ENCODE measurements around the gene DEDD. TPM values are rescaled to one million over a fixed set of nuclear protein-coding genes. Genes with fewer than 3 reads are reported as not detected.

DEDD gene
- total and polyA plus RNA-seq, 2 of the 13 experiments (the other 11 are each of a cell fraction or from before 2014, with no cell fraction given), result 12.6 to 27.8 TPM

DNA sequence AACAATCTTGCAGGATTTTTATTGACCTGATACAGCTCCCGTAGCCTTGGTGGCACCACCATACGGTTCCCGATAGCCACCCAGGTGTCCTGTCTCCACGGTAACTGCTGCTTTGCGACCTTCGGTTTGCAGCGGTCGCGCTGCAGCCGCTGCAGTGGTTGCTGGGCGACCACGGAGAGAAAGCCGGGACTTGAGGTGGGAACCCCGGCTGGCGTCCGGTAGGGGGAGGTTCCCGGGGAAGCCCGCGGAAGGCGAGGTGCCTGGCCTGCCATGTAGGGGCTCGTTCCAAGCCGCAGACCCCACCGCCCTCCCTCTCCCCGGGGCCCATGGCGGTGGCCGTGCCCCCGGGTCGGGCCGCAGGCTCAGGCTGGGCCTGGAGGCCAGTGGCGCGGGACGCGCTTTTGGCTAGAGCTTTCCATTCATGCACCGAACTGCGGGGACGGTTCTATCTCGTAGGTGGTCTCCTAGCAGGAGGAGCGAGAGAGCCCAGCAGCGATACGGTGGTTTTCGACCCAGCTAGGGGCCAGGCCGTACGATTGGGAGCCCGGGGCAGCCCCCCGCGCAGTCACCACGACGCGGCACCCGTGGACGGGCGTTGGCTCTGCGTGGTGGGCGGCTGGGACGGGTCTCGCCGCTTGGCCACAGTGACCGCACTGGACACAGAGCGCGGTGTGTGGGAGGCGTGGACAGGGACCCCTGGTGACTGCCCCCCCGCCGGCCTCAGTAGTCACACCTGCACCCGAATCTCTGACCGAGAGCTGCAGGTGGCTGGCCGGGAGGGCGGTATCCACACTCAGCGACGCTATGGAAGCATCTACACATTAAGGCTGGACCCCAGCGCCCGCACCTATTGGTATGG, 34.0 kb downstream of the DEDD start, which contains the start of gene KLHDC9 (continued):
- TF ChIP-seq FIP1L1 (IDR thresholded peaks at IDR 0.05; ENCODE audit: borderline replicate concordance, insufficient read depth, low read depth, low read length), result no peak
- no peak for TF ChIP-seq SRSF4 (IDR thresholded peaks at IDR 0.05; ENCODE audit: low read depth, low read length, poor library complexity, severe bottlenecking)
- no peak for TF ChIP-seq MTF2 (CRISPR knock-in tag; IDR thresholded peaks at IDR 0.05; ENCODE audit: borderline replicate concordance)
- no peak for TF ChIP-seq AKAP8 (CRISPR knock-in tag; IDR thresholded peaks at IDR 0.05)
- TF ChIP-seq NAIF1 (CRISPR knock-in tag; IDR thresholded peaks at IDR 0.05; ENCODE audit: borderline replicate concordance), result no peak
- TF ChIP-seq, protein P1, sequence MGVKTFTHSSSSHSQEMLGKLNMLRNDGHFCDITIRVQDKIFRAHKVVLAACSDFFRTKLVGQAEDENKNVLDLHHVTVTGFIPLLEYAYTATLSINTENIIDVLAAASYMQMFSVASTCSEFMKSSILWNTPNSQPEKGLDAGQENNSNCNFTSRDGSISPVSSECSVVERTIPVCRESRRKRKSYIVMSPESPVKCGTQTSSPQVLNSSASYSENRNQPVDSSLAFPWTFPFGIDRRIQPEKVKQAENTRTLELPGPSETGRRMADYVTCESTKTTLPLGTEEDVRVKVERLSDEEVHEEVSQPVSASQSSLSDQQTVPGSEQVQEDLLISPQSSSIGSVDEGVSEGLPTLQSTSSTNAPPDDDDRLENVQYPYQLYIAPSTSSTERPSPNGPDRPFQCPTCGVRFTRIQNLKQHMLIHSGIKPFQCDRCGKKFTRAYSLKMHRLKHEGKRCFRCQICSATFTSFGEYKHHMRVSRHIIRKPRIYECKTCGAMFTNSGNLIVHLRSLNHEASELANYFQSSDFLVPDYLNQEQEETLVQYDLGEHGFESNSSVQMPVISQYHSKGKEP (CRISPR knock-in tag; IDR thresholded peaks at IDR 0.05), result no peak
- TF ChIP-seq SNAPC2 (CRISPR knock-in tag; IDR thresholded peaks at IDR 0.05), result no peak
- TF ChIP-seq SRSF9 (IDR thresholded peaks at IDR 0.05; ENCODE audit: borderline replicate concordance, insufficient read depth, low read depth, low read length, poor library complexity, severe bottlenecking), result no peak
- TF ChIP-seq, protein P2, sequence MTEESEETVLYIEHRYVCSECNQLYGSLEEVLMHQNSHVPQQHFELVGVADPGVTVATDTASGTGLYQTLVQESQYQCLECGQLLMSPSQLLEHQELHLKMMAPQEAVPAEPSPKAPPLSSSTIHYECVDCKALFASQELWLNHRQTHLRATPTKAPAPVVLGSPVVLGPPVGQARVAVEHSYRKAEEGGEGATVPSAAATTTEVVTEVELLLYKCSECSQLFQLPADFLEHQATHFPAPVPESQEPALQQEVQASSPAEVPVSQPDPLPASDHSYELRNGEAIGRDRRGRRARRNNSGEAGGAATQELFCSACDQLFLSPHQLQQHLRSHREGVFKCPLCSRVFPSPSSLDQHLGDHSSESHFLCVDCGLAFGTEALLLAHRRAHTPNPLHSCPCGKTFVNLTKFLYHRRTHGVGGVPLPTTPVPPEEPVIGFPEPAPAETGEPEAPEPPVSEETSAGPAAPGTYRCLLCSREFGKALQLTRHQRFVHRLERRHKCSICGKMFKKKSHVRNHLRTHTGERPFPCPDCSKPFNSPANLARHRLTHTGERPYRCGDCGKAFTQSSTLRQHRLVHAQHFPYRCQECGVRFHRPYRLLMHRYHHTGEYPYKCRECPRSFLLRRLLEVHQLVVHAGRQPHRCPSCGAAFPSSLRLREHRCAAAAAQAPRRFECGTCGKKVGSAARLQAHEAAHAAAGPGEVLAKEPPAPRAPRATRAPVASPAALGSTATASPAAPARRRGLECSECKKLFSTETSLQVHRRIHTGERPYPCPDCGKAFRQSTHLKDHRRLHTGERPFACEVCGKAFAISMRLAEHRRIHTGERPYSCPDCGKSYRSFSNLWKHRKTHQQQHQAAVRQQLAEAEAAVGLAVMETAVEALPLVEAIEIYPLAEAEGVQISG (CRISPR knock-in tag; IDR thresholded peaks at IDR 0.05), result no peak; the same call in 1 of the 2 replicates
- no peak for TF ChIP-seq IRF2 (CRISPR knock-in tag; IDR thresholded peaks at IDR 0.05)
- no peak for TF ChIP-seq RXRB (CRISPR knock-in tag; IDR thresholded peaks at IDR 0.05; ENCODE audit: borderline replicate concordance)
- TF ChIP-seq, protein P3, sequence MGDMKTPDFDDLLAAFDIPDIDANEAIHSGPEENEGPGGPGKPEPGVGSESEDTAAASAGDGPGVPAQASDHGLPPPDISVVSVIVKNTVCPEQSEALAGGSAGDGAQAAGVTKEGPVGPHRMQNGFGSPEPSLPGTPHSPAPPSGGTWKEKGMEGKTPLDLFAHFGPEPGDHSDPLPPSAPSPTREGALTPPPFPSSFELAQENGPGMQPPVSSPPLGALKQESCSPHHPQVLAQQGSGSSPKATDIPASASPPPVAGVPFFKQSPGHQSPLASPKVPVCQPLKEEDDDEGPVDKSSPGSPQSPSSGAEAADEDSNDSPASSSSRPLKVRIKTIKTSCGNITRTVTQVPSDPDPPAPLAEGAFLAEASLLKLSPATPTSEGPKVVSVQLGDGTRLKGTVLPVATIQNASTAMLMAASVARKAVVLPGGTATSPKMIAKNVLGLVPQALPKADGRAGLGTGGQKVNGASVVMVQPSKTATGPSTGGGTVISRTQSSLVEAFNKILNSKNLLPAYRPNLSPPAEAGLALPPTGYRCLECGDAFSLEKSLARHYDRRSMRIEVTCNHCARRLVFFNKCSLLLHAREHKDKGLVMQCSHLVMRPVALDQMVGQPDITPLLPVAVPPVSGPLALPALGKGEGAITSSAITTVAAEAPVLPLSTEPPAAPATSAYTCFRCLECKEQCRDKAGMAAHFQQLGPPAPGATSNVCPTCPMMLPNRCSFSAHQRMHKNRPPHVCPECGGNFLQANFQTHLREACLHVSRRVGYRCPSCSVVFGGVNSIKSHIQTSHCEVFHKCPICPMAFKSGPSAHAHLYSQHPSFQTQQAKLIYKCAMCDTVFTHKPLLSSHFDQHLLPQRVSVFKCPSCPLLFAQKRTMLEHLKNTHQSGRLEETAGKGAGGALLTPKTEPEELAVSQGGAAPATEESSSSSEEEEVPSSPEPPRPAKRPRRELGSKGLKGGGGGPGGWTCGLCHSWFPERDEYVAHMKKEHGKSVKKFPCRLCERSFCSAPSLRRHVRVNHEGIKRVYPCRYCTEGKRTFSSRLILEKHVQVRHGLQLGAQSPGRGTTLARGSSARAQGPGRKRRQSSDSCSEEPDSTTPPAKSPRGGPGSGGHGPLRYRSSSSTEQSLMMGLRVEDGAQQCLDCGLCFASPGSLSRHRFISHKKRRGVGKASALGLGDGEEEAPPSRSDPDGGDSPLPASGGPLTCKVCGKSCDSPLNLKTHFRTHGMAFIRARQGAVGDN (CRISPR knock-in tag; IDR thresholded peaks at IDR 0.05), result peak; percentile 79
- 0 out of 2 replicates have a peak, but pooled peaks have one; percentile 23 for TF ChIP-seq KLF12 (CRISPR knock-in tag; IDR thresholded peaks at IDR 0.05; ENCODE audit: borderline replicate concordance)
- TF ChIP-seq, protein P4, sequence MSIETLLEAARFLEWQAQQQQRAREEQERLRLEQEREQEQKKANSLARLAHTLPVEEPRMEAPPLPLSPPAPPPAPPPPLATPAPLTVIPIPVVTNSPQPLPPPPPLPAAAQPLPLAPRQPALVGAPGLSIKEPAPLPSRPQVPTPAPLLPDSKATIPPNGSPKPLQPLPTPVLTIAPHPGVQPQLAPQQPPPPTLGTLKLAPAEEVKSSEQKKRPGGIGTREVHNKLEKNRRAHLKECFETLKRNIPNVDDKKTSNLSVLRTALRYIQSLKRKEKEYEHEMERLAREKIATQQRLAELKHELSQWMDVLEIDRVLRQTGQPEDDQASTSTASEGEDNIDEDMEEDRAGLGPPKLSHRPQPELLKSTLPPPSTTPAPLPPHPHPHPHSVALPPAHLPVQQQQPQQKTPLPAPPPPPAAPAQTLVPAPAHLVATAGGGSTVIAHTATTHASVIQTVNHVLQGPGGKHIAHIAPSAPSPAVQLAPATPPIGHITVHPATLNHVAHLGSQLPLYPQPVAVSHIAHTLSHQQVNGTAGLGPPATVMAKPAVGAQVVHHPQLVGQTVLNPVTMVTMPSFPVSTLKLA (IDR thresholded peaks at IDR 0.05), result no peak
- no peak for TF ChIP-seq HOXD1 (CRISPR knock-in tag; IDR thresholded peaks at IDR 0.05)
- TF ChIP-seq AHR (CRISPR knock-in tag; IDR thresholded peaks at IDR 0.05), result no peak
- no peak for TF ChIP-seq ZSCAN9 (CRISPR knock-in tag; IDR thresholded peaks at IDR 0.05; ENCODE audit: borderline replicate concordance)
- no peak for TF ChIP-seq ZSCAN30 (CRISPR knock-in tag; IDR thresholded peaks at IDR 0.05)
- TF ChIP-seq EZH2 (conservative IDR thresholded peaks at IDR 0.05; ENCODE audit: low read depth, low read length), result no peak

Measured in HepG2 (cell line).